Gastrocnemius medialis (tissue), 4 donors: ENCODE results near the gene RHOT2.

Source experiments
- CTCF ChIP-seq, 5 experiments: fragments of 450-650 bp in 3 of 5; fragments of 200-600 bp in 2 of 5; sonication (generic) in 2 of 5; IDR thresholded peaks in 4 of 5; conservative IDR thresholded peaks in 1 of 5; 1 replicate in 4 of 5; 2 replicates in 1 of 5; pipeline ENCODE4 v1.5.1; 2016 to 2019; ENCODE audit warnings: antibody characterized with exemption in 5 of 5, mild to moderate bottlenecking in 3 of 5, moderate library complexity in 3 of 5
- POLR2A ChIP-seq, 2 donors: fragments of 450-650 bp; IDR thresholded peaks; one replicate each; pipeline ENCODE4 v1.6.1; 2017; ENCODE audit warnings: antibody characterized with exemption in 2 of 2, mild to moderate bottlenecking in 2 of 2, moderate library complexity in 2 of 2

- TF ChIP-seq CTCF (IDR thresholded peaks at IDR 0.05 in 4 of 5, conservative IDR thresholded peaks at IDR 0.05 in 1 of 5) (no peak), POLR2A (IDR thresholded peaks at IDR 0.05) (no peak)
Observed at GRCh38 chr16:686459-687260, 18.7 kb downstream of the RHOT2 start.
